Lower lobe of right lung (tissue), 2 donors: ENCODE data around the gene SLC13A3. TPM values are rescaled to one million over a fixed set of nuclear protein-coding genes. Genes with fewer than 3 reads are reported as not detected.

Source experiments
- ATAC-seq, 2 donors: fragments of 200-7000 bp; cut with Tn5 transposase; one replicate each; pipeline ENCODE4 v1.9.1; 2020 to 2022; ENCODE audit warnings: mild to moderate bottlenecking in 2 of 2, moderate library complexity in 2 of 2
- DNase-seq: peaks from one replicate; pipeline ENCODE4 v3.0.0-alpha.2; 2020
- H3K27ac ChIP-seq: fragments of 200-600 bp; one replicate; pipeline ENCODE4 v1.8.0; 2022
- H3K27me3 ChIP-seq: fragments of 200-600 bp; one replicate; pipeline ENCODE4 v1.8.0; 2022; ENCODE audit warnings: low read depth
- H3K36me3 ChIP-seq: fragments of 200-600 bp; one replicate; pipeline ENCODE4 v1.8.0; 2022; ENCODE audit warnings: mild to moderate bottlenecking
- H3K4me1 ChIP-seq: fragments of 200-600 bp; one replicate; pipeline ENCODE4 v1.8.0; 2022
- H3K4me3 ChIP-seq: fragments of 200-600 bp; one replicate; pipeline ENCODE4 v1.8.0; 2022; ENCODE audit warnings: mild to moderate bottlenecking
- H3K9me3 ChIP-seq: fragments of 200-600 bp; one replicate; pipeline ENCODE4 v1.8.0; 2022
- CTCF ChIP-seq: fragments of 200-600 bp; IDR thresholded peaks from one replicate; pipeline ENCODE4 v1.8.0; 2022; ENCODE audit warnings: antibody characterized with exemption, mild to moderate bottlenecking
- intact Hi-C: fragments of 100-400 bp; cut with DNase I; formaldehyde crosslinking; loops from one replicate; pipeline ENCODE4 v1.11.0; 2022
- total RNA-seq: library from RNA; stranded (reverse); fragmentation: NEBNext Ultra II Directional; extraction: Animal tissue kit (Norgen Biotek cat#: 25700); gene quantifications from one replicate; pipeline ENCODE4 v1.2.1, GENCODE V29; 2021
- donor health status: DM: no; HTN: yes; CAD: no; lungs with severe emphysema.

SLC13A3 gene
- total RNA-seq, 1 donor from 2014 or later, result 2.0 TPM

- ATAC-seq (no peak), DNase-seq (no peak)
- Histone ChIP-seq H3K4me1 (no peaks in the 10 kb centered on the region), H3K27ac (no peak overlapping the region), H3K36me3 (no peaks in the 10 kb centered on the region), H3K9me3 (peaks cover 9% of the 10 kb centered on the region), H3K4me3 (no peak overlapping the region), H3K27me3 (no peaks in the 10 kb centered on the region)
- TF ChIP-seq CTCF, result no peak
- intact Hi-C loops, result no loop called here
Observed at GRCh38 chr20:46665602-46666001, 14.3 kb upstream of the SLC13A3 start.

GRCh38 chr20:46663531-46663930 is 12.3 kb upstream of the SLC13A3 start:
- ATAC-seq, result no peak
- intact Hi-C loops, result no loop called here

GRCh38 chr20:46661659-46662058 is 10.4 kb upstream of the SLC13A3 start:
- intact Hi-C loops, result no loop called here
- ATAC-seq (no peak), DNase-seq (no peak)
- Histone ChIP-seq H3K4me1 (no peaks in the 10 kb centered on the region), H3K36me3 (no peaks in the 10 kb centered on the region), H3K27ac (no peak overlapping the region), H3K9me3 (no peaks in the 10 kb centered on the region), H3K27me3 (no peaks in the 10 kb centered on the region), H3K4me3 (no peak overlapping the region)
- no peak for TF ChIP-seq CTCF

More at GRCh38 chr20:46663531-46663930, 12.3 kb upstream of the SLC13A3 start:
- DNase-seq, result no peak
- no peak for TF ChIP-seq CTCF
- Histone ChIP-seq H3K4me1 (no peaks in the 10 kb centered on the region), H3K9me3 (no peaks in the 10 kb centered on the region), H3K4me3 (no peak overlapping the region), H3K36me3 (no peaks in the 10 kb centered on the region), H3K27ac (no peak overlapping the region), H3K27me3 (no peaks in the 10 kb centered on the region)

DNA sequence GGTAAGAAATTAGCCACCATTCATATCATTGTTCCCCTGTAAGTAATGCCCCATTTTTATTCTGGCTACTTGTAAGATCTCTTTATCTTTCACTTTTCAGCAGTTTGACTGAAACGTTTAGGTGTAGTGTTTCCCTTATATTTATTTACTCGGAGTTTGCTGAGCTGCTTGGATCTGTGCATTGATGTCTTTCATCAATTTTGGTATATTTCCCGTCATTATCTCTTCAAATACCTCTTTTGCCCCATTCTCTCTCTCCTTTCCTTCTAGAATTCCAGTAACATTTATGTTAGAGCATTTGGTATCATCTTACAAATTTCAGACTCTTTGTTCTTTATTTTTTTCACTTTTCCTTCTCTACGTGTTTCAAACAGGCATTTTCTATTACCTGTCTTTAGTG is 9.2 kb upstream of the SLC13A3 start:
- Histone ChIP-seq H3K27ac (no peak overlapping the region), H3K36me3 (no peaks in the 10 kb centered on the region), H3K4me1 (no peaks in the 10 kb centered on the region), H3K9me3 (no peaks in the 10 kb centered on the region), H3K4me3 (no peak overlapping the region), H3K27me3 (no peaks in the 10 kb centered on the region)
- ATAC-seq (no peak), DNase-seq (no peak)
- no peak for TF ChIP-seq CTCF
- intact Hi-C loops, result no loop called here

DNA sequence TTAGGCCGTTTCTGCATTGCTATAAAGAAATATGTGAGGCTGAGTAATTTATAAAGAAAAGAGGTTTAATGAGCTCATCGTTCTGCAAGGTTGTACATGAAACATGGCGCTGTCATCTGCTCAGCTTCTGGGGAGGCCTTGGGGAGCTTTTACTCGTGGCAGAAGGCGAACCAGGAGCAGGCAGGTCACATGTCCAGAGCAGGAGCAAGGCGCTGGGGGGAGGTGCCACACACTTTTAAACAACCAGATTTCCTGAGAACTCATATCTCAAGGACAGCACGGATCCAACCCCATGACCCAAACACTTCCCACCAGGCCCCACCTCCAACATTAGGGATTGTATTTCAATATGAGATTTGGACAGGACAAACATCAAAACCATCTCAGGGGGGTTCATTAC is 6.4 kb upstream of the SLC13A3 start:
- Histone ChIP-seq H3K27ac (no peak overlapping the region), H3K36me3 (no peaks in the 10 kb centered on the region), H3K4me3 (no peak overlapping the region), H3K4me1 (no peaks in the 10 kb centered on the region), H3K27me3 (peaks cover 4% of the 10 kb centered on the region), H3K9me3 (no peaks in the 10 kb centered on the region)
- no peak for ATAC-seq
- intact Hi-C loops, result no loop called here
- no peak for DNase-seq
- TF ChIP-seq CTCF, result no peak

GRCh38 chr20:46657137-46657536 is 5.9 kb upstream of the SLC13A3 start:
- TF ChIP-seq CTCF, result no peak
- no peak overlapping the region for H3K4me3 ChIP-seq
- no peak overlapping the region for H3K27ac ChIP-seq
- ATAC-seq (no peak), DNase-seq (no peak)
- no peaks in the 10 kb centered on the region for H3K36me3 ChIP-seq
- no peaks in the 10 kb centered on the region for H3K9me3 ChIP-seq
- H3K4me1 ChIP-seq, result no peaks in the 10 kb centered on the region
- intact Hi-C loops, result no loop called here
- peaks cover 9% of the 10 kb centered on the region for H3K27me3 ChIP-seq
